HG03280 (cell line): Measurements from ENCODE around the gene SHLD1.

Source experiments
- ATAC-seq: cut with Tn5 transposase; IDR thresholded peaks from one replicate; pipeline ENCODE4 v1.9.1; 2021; ENCODE audit warnings: mild to moderate bottlenecking, moderate library complexity; ENCODE audit not compliant: unreplicated experiment

The SHLD1 gene

GRCh38 chr20:5845681-5846615 lies 95.7 kb downstream of the SHLD1 start:
- no peak for ATAC-seq

GRCh38 chr20:5848711-5849505 lies 98.7 kb downstream of the SHLD1 start:
- ATAC-seq: no peak

GRCh38 chr20:5855939-5856338 lies 105.7 kb downstream of the SHLD1 start:
- no peak for ATAC-seq

GRCh38 chr20:5859608-5860007 lies 109.4 kb downstream of the SHLD1 start:
- ATAC-seq: no peak

- no peak for ATAC-seq
Measured at GRCh38 chr20:5862703-5863039, 112.5 kb downstream of the SHLD1 start.

GRCh38 chr20:5863040-5863833 lies 113.0 kb downstream of the SHLD1 start:
- no peak for ATAC-seq

- no peak for ATAC-seq
Measured at GRCh38 chr20:5864428-5864827, 114.2 kb downstream of the SHLD1 start.

- no peak for ATAC-seq
Measured at GRCh38 chr20:5864873-5865587, 114.8 kb downstream of the SHLD1 start.

GRCh38 chr20:5865604-5866003 lies 115.4 kb downstream of the SHLD1 start:
- no peak for ATAC-seq

GRCh38 chr20:5870568-5870981 lies 120.4 kb downstream of the SHLD1 start:
- no peak for ATAC-seq

- ATAC-seq: no peak
Measured at GRCh38 chr20:5871459-5872410, 121.5 kb downstream of the SHLD1 start.

- ATAC-seq: no peak
Measured at GRCh38 chr20:5877128-5877527, 126.9 kb downstream of the SHLD1 start.

GRCh38 chr20:5880326-5880725 lies 130.1 kb downstream of the SHLD1 start:
- no peak for ATAC-seq

- no peak for ATAC-seq
Measured at GRCh38 chr20:5881703-5882102, 131.5 kb downstream of the SHLD1 start.

- ATAC-seq: no peak
Measured at GRCh38 chr20:5882166-5882565, 132.0 kb downstream of the SHLD1 start.

- ATAC-seq: no peak
Measured at GRCh38 chr20:5884465-5885335, 134.5 kb downstream of the SHLD1 start.

- ATAC-seq: no peak
Measured at GRCh38 chr20:5885866-5886265, 135.7 kb downstream of the SHLD1 start.

GRCh38 chr20:5886788-5887187 lies 136.6 kb downstream of the SHLD1 start:
- ATAC-seq: no peak
